Brain microvascular endothelial cell (primary cell): ENCODE measurements around the gene ZBED6.
"Not testable (repeated sequence)": the region's sequence is repeated elsewhere in the genome, so short reads cannot be mapped to it uniquely, and the experiment has no call there.

Experiments
- DNase-seq: peaks from one replicate; pipeline ENCODE4 v3.0.0-alpha.2; 2020
- H3K27ac ChIP-seq: fragments of 250-450 bp; sonication (Bioruptor Pico); 2 replicates; pipeline ENCODE4 v1.5.1; 2020; ENCODE audit warnings: mild to moderate bottlenecking, moderate library complexity
- H3K27me3 ChIP-seq: fragments of 250-450 bp; sonication (Bioruptor Pico); replicated peaks from 2 replicates; pipeline ENCODE4 v1.5.1; 2020; ENCODE audit warnings: mild to moderate bottlenecking
- H3K36me3 ChIP-seq: fragments of 250-450 bp; sonication (Bioruptor Pico); replicated peaks from 2 replicates; pipeline ENCODE4 v1.5.1; 2020; ENCODE audit warnings: mild to moderate bottlenecking
- H3K4me3 ChIP-seq: 2 replicates; pipeline ENCODE4 v1.5.1; 2011; ENCODE audit warnings: low read depth, mild to moderate bottlenecking, control low read depth, low read length, moderate library complexity
- CTCF ChIP-seq: IDR thresholded peaks from 2 replicates; pipeline ENCODE4 v1.5.1; 2011; ENCODE audit warnings: low read depth, mild to moderate bottlenecking, moderate library complexity, low read length, control low read depth, inconsistent platforms; ENCODE audit errors: missing control alignments
- in situ Hi-C: cut with HindIII; loops from 2 replicates; pipeline ENCODE4 v1.10.0; 2017; ENCODE audit warnings: low sequenced_read_pairs, low pct_ligation_motif_present

ZBED6 gene

GRCh38 chr1:203756036-203756435 is 39.4 kb upstream of the ZBED6 start:
- DNase-seq = no peak
- Histone ChIP-seq H3K27ac (no peak overlapping the region), H3K4me3 (no peak overlapping the region), H3K27me3 (no peaks in the 10 kb centered on the region), H3K36me3 (no peaks in the 10 kb centered on the region)
- no peak for TF ChIP-seq CTCF
- in situ Hi-C loops = no loop called here

- H3K36me3 ChIP-seq, H3K27ac ChIP-seq, H3K4me3 ChIP-seq, DNase-seq, in situ Hi-C loops, H3K27me3 ChIP-seq: not testable (repeated sequence)
Observed at GRCh38 chr1:203758749-203759148, 36.7 kb upstream of the ZBED6 start.

- DNase-seq = no peak
- Histone ChIP-seq H3K36me3 (no peaks in the 10 kb centered on the region), H3K27me3 (no peaks in the 10 kb centered on the region), H3K4me3 (no peak overlapping the region), H3K27ac (no peak overlapping the region)
- in situ Hi-C loops = no loop called here
- TF ChIP-seq CTCF = no peak
Observed at GRCh38 chr1:203760506-203760905, 34.9 kb upstream of the ZBED6 start.

- H3K27me3 ChIP-seq, in situ Hi-C loops, DNase-seq, H3K36me3 ChIP-seq, H3K4me3 ChIP-seq, H3K27ac ChIP-seq: not testable (repeated sequence)
Observed at GRCh38 chr1:203761958-203762357, 33.5 kb upstream of the ZBED6 start.

- H3K27ac ChIP-seq = no peak overlapping the region
- DNase-seq = no peak
- no peak overlapping the region for H3K4me3 ChIP-seq
- no peaks in the 10 kb centered on the region for H3K27me3 ChIP-seq
- in situ Hi-C loops = no loop called here
- H3K36me3 ChIP-seq = no peaks in the 10 kb centered on the region
- TF ChIP-seq CTCF = no peak
Observed at GRCh38 chr1:203763505-203763904, 31.9 kb upstream of the ZBED6 start.

GRCh38 chr1:203764105-203765028 is 31.1 kb upstream of the ZBED6 start:
- Histone ChIP-seq H3K36me3 (no peaks in the 10 kb centered on the region), H3K4me3 (no peak overlapping the region), H3K27me3 (no peaks in the 10 kb centered on the region), H3K27ac (no peak overlapping the region)
- no peak for DNase-seq
- in situ Hi-C loops = no loop called here
- no peak for TF ChIP-seq CTCF
